ENCODE measurements around the gene RAPGEF4. TPM values are rescaled to one million over a fixed set of nuclear protein-coding genes. Genes with fewer than 3 reads are reported as not detected.

Gene RAPGEF4
- polyA plus RNA-seq, 1 donor: 9.4 TPM

DNA sequence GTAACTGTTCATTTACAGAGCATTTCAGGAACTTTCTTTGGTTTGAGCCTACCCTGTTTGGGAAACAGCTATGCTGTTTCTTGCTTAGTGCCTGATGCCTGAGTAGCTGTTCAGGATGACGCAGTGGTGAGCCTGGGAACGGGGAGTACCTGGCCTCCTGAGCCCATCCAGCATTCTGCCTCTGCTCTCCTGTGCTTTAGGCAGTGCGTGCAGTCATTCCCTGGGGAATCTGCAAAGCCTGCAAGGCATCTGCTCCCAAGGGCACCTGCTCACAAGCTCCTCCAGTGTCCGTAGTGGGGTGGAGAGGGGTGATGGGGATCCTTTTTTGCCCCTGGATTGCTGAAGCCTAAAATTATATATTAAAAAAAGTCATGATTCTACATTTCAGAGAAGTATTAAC, 68.8 kb downstream of the RAPGEF4 start:
- peaks cover 7% of the 10 kb centered on the region for H3K4me1 ChIP-seq (ENCODE audit: control insufficient read depth, insufficient read depth, low read length)
- H3K36me3 ChIP-seq (ENCODE audit: control insufficient read depth, insufficient read depth, low read length): no peaks in the 10 kb centered on the region
- H3K27ac ChIP-seq (ENCODE audit: low read length): no peak overlapping the region
- H3K27me3 ChIP-seq (ENCODE audit: control insufficient read depth, insufficient read depth, low read length): no peaks in the 10 kb centered on the region
- no peak for DNase-seq
- no peak overlapping the region for H3K4me3 ChIP-seq (ENCODE audit: low read length)
- WGBS (ENCODE audit: insufficient coverage, low lambda C conversion rate): no CpG with 5 or more reads among the region's 4 CpGs
- no peaks in the 10 kb centered on the region for H3K9me3 ChIP-seq (ENCODE audit: control insufficient read depth, low read depth, low read length)

DNA sequence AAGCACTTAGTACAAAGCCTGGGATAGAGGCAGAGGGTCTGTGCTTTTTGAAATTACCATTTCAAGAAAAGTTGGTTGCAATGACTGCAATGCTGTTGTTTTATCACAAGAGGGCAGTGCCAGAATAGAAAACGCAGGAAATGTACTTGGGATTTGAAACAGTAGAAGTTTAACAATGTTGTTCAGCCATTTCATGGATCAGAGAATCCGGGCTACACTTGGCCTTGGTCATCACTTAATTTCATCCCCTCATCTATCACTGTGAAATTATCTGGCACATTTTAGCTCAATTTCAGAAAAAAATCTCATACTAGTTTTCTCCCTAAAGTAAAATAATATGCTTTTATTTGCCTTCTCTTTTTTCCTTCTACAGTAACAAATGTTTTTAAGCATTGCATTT, 70.8 kb downstream of the RAPGEF4 start:
- no peaks in the 10 kb centered on the region for H3K27me3 ChIP-seq (ENCODE audit: control insufficient read depth, insufficient read depth, low read length)
- WGBS (ENCODE audit: insufficient coverage, low lambda C conversion rate): no CpG with 5 or more reads among the region's 2 CpGs
- H3K4me3 ChIP-seq (ENCODE audit: low read length): no peak overlapping the region
- H3K4me1 ChIP-seq (ENCODE audit: control insufficient read depth, insufficient read depth, low read length): peaks cover 7% of the 10 kb centered on the region
- no peaks in the 10 kb centered on the region for H3K36me3 ChIP-seq (ENCODE audit: control insufficient read depth, insufficient read depth, low read length)
- no peaks in the 10 kb centered on the region for H3K9me3 ChIP-seq (ENCODE audit: control insufficient read depth, low read depth, low read length)
- H3K27ac ChIP-seq (ENCODE audit: low read length): no peak overlapping the region
- DNase-seq: peak; percentile 24 to 51

DNA sequence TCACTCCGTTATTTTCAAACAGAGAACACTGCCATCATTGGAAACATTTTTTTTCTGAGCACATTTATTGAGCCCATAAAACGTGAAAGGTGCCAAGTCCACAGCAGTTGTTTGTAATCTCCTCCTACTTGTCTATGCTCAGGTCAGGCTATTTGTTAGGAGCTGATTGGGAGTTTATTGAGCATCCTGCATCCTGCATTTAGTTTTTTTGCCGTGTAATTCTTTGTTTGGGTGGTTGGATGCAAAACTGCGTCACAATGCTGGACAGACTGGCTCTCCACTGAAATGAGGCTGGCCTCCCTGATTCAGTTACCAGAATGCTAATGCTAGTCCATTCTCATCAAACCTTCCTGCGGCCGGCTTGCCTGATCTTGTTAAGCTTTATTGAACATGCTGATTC, 71.4 kb downstream of the RAPGEF4 start:
- H3K4me3 ChIP-seq (ENCODE audit: low read length): no peak overlapping the region
- no peak overlapping the region for H3K27ac ChIP-seq (ENCODE audit: low read length)
- DNase-seq: peak; percentile 66 to 84
- H3K4me1 ChIP-seq (ENCODE audit: control insufficient read depth, insufficient read depth, low read length): peaks cover 7% of the 10 kb centered on the region
- no CpG with 5 or more reads among the region's 6 CpGs for WGBS (ENCODE audit: insufficient coverage, low lambda C conversion rate)
- H3K27me3 ChIP-seq (ENCODE audit: control insufficient read depth, insufficient read depth, low read length): no peaks in the 10 kb centered on the region
- no peaks in the 10 kb centered on the region for H3K36me3 ChIP-seq (ENCODE audit: control insufficient read depth, insufficient read depth, low read length)
- H3K9me3 ChIP-seq (ENCODE audit: control insufficient read depth, low read depth, low read length): no peaks in the 10 kb centered on the region

DNA sequence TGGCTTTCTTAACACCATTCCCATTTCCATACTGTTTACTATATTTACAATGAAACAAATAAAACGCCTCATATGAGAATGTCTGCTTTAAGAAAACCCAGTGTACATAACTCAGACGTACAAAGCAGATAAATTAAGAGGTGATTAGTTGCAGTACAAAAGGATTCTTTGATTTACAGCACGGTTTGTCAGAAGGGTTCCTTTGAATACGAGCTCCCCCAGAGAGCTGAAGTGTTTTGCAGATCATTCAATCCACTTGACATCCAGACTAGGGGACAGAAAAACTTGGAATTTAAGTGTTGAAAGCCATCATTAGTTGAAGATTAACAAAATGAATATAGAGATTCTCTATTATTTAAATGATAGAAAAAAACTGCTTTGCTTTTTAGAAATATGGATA, 72.5 kb downstream of the RAPGEF4 start:
- 100% methylated on average over 3 of the region's 4 CpGs for WGBS (ENCODE audit: insufficient coverage, low lambda C conversion rate)
- no peaks in the 10 kb centered on the region for H3K9me3 ChIP-seq (ENCODE audit: control insufficient read depth, low read depth, low read length)
- no peak overlapping the region for H3K27ac ChIP-seq (ENCODE audit: low read length)
- H3K4me3 ChIP-seq (ENCODE audit: low read length): no peak overlapping the region
- H3K4me1 ChIP-seq (ENCODE audit: control insufficient read depth, insufficient read depth, low read length): peaks cover 7% of the 10 kb centered on the region
- H3K36me3 ChIP-seq (ENCODE audit: control insufficient read depth, insufficient read depth, low read length): no peaks in the 10 kb centered on the region
- no peaks in the 10 kb centered on the region for H3K27me3 ChIP-seq (ENCODE audit: control insufficient read depth, insufficient read depth, low read length)
- no peak for DNase-seq

DNA sequence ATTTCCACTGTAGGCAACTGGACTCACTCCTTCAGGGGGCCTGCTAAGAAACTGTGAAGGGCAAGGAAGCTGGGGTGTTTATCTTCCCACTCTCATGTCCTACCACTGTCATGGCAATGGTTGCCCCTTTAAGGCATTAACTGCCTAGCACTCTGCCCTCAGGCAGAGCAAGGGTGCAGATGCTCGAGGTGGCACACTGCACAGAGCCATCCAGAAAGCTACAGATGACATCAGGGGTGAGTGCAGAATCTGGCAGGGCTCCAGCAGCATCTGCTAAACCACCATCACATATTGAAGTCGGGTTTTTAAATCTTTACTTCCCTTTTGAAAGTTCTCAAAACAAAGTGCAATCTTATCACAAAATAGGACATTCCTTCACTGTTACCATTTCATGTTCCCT, 75.4 kb downstream of the RAPGEF4 start:
- DNase-seq: no peak
- peaks cover 7% of the 10 kb centered on the region for H3K4me1 ChIP-seq (ENCODE audit: control insufficient read depth, insufficient read depth, low read length)
- no peak overlapping the region for H3K27ac ChIP-seq (ENCODE audit: low read length)
- H3K4me3 ChIP-seq (ENCODE audit: low read length): no peak overlapping the region
- H3K36me3 ChIP-seq (ENCODE audit: control insufficient read depth, insufficient read depth, low read length): no peaks in the 10 kb centered on the region
- WGBS (ENCODE audit: insufficient coverage, low lambda C conversion rate): 100% methylated on average over 1 of the region's 2 CpGs
- no peaks in the 10 kb centered on the region for H3K9me3 ChIP-seq (ENCODE audit: control insufficient read depth, low read depth, low read length)
- H3K27me3 ChIP-seq (ENCODE audit: control insufficient read depth, insufficient read depth, low read length): no peaks in the 10 kb centered on the region

DNA sequence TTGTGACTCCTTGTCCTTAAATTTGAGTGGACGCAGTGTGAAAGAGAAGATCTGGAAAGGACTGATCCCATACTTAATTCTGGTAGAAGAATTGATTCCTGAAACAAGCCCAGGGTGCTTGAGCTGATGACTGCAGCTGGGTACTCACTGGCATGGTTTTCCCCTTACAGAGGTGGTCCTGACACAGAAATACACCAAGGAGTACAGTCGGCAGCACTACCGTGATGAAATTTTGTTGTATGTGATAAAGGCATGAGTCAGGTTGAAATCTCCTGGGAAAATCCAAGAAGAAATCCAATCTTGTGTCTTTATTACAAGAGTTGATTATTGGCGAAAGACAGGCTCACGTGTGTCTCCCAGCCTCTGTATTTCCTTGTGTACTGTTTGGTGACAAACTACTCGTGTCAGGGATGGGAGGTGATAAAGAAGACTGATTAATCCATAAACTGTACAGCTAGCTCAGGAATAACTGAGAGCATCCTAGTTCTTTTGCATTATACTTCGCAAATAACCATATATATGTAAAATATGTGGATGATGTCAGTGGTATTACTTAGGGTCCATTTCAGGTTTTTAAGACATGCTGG, 76.6 kb downstream of the RAPGEF4 start:
- Histone ChIP-seq H3K4me1 (ENCODE audit: control insufficient read depth, insufficient read depth, low read length) (no peaks in the 10 kb centered on the region), H3K27me3 (ENCODE audit: control insufficient read depth, insufficient read depth, low read length) (no peaks in the 10 kb centered on the region), H3K9me3 (ENCODE audit: control insufficient read depth, low read depth, low read length) (no peaks in the 10 kb centered on the region), H3K36me3 (ENCODE audit: control insufficient read depth, insufficient read depth, low read length) (no peaks in the 10 kb centered on the region), H3K27ac (ENCODE audit: low read length) (no peak overlapping the region), H3K4me3 (ENCODE audit: low read length) (no peak overlapping the region)
- no peak for DNase-seq
- WGBS (ENCODE audit: insufficient coverage, low lambda C conversion rate): no CpG with 5 or more reads among the region's 7 CpGs

DNA sequence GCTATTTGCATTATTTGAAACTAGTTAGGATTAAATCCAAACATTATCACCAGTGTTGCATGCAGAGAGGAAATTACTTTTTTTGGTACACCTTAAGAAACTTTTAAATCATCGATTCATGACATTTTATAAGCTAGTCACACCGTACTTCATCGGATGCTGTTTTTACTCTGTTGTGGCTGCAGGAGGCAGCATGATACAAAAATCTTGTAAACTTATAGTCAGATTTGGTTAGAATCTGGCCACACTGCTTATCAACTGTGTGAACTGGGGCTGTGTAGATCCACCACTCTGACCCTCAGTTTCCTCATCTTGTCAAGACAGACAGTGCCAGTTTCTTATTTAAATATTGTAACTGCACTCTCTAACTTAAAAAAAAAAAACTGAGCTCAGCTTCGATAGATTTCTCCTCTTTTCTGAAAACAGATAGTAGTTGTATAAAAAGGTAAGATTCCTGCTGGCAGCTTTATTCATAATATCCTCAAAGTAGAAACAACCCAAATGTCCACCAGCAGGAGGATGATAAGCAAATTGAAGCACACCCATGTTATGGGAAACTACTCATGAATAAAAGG, 77.8 kb downstream of the RAPGEF4 start:
- no peaks in the 10 kb centered on the region for H3K9me3 ChIP-seq (ENCODE audit: control insufficient read depth, low read depth, low read length)
- WGBS (ENCODE audit: insufficient coverage, low lambda C conversion rate): 100% methylated on average over 1 of the region's 4 CpGs
- no peak overlapping the region for H3K4me3 ChIP-seq (ENCODE audit: low read length)
- H3K4me1 ChIP-seq (ENCODE audit: control insufficient read depth, insufficient read depth, low read length): no peaks in the 10 kb centered on the region
- no peaks in the 10 kb centered on the region for H3K36me3 ChIP-seq (ENCODE audit: control insufficient read depth, insufficient read depth, low read length)
- no peaks in the 10 kb centered on the region for H3K27me3 ChIP-seq (ENCODE audit: control insufficient read depth, insufficient read depth, low read length)
- no peak overlapping the region for H3K27ac ChIP-seq (ENCODE audit: low read length)
- no peak for DNase-seq

DNA sequence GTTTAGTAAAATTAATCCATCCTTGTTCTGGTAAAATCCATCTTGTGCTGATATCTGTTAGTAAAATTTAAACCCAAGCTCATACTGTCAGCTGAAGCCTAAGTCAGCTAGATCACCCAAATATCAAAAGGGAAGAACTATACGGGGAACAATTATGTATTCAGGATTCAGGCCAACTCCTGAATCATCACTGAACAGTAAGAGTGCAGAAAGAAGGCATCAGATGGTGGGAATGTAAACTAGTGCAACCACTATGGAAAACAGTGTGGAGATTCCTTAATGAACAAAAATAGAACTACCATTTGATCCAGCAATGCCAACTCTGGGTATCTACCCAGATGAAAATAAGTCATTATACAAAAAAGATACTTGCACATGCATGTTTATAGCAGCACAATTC, 81.8 kb downstream of the RAPGEF4 start:
- no peak for DNase-seq
- Histone ChIP-seq H3K36me3 (ENCODE audit: control insufficient read depth, insufficient read depth, low read length) (no peaks in the 10 kb centered on the region), H3K9me3 (ENCODE audit: control insufficient read depth, low read depth, low read length) (no peaks in the 10 kb centered on the region), H3K4me3 (ENCODE audit: low read length) (no peak overlapping the region), H3K27me3 (ENCODE audit: control insufficient read depth, insufficient read depth, low read length) (no peaks in the 10 kb centered on the region), H3K4me1 (ENCODE audit: control insufficient read depth, insufficient read depth, low read length) (no peaks in the 10 kb centered on the region), H3K27ac (ENCODE audit: low read length) (no peak overlapping the region)
- WGBS (ENCODE audit: insufficient coverage, low lambda C conversion rate): no CpG with 5 or more reads among the region's 1 CpG

DNA sequence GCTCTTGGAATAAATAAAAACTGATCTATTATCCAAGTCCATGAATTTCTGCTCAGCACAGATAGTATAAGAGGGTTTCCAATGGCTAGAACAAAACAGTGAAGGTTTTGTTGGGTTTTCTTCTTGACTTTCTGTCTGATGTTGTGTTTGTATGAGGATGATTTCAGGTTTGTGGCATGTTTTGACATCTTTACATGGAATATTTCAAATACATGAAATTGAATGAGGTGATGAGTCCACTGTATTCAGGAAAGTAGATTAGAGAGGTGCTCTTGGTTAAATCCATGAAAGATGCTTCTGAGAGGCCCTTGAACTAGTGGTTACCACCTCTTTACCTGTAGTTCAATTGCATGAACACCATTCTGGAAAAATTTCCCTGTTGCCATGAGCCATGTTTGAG, 84.3 kb downstream of the RAPGEF4 start:
- no peak overlapping the region for H3K27ac ChIP-seq (ENCODE audit: low read length)
- H3K4me1 ChIP-seq (ENCODE audit: control insufficient read depth, insufficient read depth, low read length): peaks cover 5% of the 10 kb centered on the region
- H3K36me3 ChIP-seq (ENCODE audit: control insufficient read depth, insufficient read depth, low read length): no peaks in the 10 kb centered on the region
- H3K4me3 ChIP-seq (ENCODE audit: low read length): no peak overlapping the region
- no peak for DNase-seq
- no peaks in the 10 kb centered on the region for H3K9me3 ChIP-seq (ENCODE audit: control insufficient read depth, low read depth, low read length)
- H3K27me3 ChIP-seq (ENCODE audit: control insufficient read depth, insufficient read depth, low read length): no peaks in the 10 kb centered on the region

DNA sequence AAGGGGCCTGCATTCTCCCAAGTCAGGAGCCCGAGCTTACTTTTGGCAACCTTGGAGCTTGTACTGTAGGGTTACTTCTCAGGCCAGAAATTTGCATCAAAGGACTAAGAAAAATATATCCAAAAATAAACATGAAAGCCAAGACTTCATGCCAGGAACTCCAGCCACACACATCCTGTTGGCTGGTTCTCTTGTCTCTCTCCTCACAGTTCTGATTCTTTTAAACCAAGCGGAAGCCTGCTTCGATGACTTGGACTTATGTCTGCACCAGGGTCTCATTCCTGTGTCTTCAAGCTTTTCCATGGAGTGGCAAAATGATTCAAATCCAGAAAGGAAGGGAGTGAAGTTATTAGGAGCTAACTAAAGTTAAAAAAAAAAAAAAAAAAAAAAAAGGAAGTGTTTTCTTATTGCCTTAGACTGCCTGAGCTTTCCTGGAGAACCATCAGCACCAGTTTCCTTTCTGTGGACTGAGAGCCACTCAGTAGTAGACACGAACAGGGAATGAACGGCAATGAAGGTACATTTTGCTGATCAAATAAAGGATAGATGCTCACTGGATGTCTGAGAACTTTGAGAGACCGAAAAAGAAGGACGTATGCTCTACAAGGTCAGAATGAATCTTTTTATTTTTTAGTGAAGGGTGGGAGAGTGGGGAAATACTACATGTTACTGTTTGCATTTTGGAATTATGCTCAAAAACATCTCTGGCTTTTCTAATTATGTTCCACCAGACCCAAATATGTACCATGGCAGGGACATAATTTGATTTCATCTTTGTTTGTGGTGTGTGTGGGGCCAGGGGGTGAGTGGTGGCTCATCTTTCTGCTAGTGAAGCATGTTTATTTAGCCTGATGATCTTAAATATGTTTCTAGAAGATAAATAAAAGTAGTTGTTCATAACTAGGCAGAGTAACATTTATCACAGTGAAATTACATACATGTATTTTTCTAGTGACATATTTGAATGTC, 86.0 kb downstream of the RAPGEF4 start:
- 100% methylated on average over 1 of the region's 7 CpGs for whole genome bisulfite sequencing (ENCODE audit: insufficient coverage, low lambda C conversion rate)
- Histone ChIP-seq H3K27me3 (ENCODE audit: control insufficient read depth, insufficient read depth, low read length) (no peaks in the 10 kb centered on the region), H3K4me3 (ENCODE audit: low read length) (no peak overlapping the region), H3K27ac (ENCODE audit: low read length) (no peak overlapping the region), H3K4me1 (ENCODE audit: control insufficient read depth, insufficient read depth, low read length) (peaks cover 5% of the 10 kb centered on the region), H3K36me3 (ENCODE audit: control insufficient read depth, insufficient read depth, low read length) (no peaks in the 10 kb centered on the region), H3K9me3 (ENCODE audit: control insufficient read depth, low read depth, low read length) (no peaks in the 10 kb centered on the region)
- DNase-seq: no peak
